ENCODE data around the gene MEGF6. TPM values are rescaled to one million over a fixed set of nuclear protein-coding genes. Genes with fewer than 3 reads are reported as not detected.

MEGF6 gene
- total and polyA plus RNA-seq, 2 of the 8 experiments (the other 6 are each of a cell fraction or from before 2014, with no cell fraction given), result 4.1 to 14.8 TPM

DNA sequence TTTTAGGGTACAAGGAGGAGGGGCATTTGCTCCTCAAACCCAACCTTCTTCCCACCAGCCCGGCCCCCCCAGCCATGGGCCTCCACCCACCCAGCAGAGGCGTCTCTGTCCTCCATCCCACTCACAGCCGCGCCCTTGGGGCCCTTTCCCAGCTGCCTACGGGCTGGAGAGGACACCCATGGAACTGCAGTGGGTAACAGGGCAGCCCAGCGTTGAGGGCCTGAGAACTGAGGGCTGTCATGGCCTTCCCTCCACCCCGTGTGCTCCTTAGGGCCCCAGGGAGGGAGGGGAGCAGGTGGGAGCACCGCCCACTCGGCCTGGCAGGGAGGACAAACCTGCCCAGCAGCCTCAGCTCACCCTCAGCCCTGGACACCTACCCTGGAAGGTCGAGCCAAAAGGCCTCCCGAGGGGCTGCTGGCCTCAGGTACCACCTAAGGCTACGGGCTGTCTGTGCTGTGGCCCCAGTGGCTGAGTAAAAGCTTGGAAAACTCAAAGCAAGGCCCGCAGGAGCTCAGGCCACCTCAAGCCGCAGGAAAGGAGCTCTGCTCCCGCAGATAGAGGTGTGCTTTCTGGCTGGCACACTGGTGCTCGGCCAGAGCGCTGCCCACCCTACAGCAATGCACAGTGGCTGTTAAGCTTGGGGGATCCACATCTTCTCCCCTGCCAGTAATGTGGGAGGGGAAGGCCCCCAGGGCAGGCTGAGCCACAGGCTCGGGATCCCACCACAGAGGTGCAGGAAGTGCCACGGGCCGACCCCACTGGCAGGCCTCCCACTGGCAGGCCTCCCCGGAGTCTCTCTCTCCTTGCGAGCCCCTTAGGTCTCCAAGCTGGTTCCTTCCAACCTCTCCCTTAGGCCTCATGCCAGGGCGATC, 159.1 kb downstream of the MEGF6 start (continued):
- TF ChIP-seq CTBP2 (IDR thresholded peaks at IDR 0.05; ENCODE audit: borderline replicate concordance, insufficient read depth, insufficient read length, low read length) (no peak), BCL11A (IDR thresholded peaks at IDR 0.05; ENCODE audit: low read depth in 2 of 2, low read length in 2 of 2) (no peak), SRF (IDR thresholded peaks at IDR 0.05; ENCODE audit: low read depth, low read length) (no peak), CREB1 (IDR thresholded peaks at IDR 0.05) (no peak)

All from H1 (cell line).